ENCODE data around the gene OR6X1. TPM values are rescaled to one million over a fixed set of nuclear protein-coding genes. Genes with fewer than 3 reads are reported as not detected.

The OR6X1 gene
- total and polyA plus RNA-seq, 2 experiments from 2014 or later, result not detected

DNA sequence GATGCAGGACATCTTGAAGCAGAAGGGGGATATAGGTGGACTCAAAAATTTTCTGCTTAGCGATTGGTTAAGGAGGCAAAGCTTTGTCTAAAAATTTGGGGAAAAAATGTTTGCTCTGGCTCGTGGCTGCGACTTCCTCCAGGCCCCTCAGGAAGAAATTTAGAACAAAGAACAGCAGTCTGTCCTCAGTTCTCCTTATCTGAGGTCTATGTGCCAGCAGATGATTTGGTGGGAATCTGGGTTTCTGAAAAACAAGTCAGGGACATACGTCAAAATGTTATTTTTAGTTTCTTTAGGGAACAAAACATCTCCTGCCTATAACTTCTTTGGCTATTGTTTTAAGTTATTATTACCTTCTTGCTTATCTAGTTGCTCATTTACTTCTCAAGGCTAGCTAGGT, 43.8 kb upstream of the OR6X1 start:
- no peak overlapping the region for H3K27ac ChIP-seq
- H3K4me3 ChIP-seq, result no peak overlapping the region
- no peaks in the 10 kb centered on the region for H3K9me3 ChIP-seq (ENCODE audit: low read depth)

DNA sequence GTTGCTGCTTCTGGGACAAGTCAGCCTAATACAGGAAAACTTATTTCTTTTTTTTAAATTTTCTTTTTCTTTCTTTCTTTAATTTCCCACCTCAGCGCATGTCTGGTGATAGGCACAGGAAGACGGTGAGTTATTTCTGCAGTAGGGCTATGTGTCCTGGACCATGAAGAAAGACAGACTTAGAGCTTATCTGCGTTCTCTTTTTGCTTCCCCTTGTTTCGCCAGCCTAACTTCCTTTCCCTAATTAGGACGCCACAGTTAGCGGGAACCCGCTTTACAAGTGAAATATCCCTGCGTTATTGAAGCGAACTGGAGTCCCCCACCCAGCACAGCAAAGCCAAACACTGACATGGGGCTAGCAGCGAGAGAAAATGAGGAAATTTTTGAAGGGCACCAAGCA, 43.2 kb upstream of the OR6X1 start:
- Histone ChIP-seq H3K27ac (no peak overlapping the region), H3K36me3 (no peaks in the 10 kb centered on the region), H3K4me1 (ENCODE audit: low read depth) (no peaks in the 10 kb centered on the region), H3K4me3 (no peak overlapping the region), H3K27me3 (no peaks in the 10 kb centered on the region), H3K9me3 (ENCODE audit: low read depth) (no peaks in the 10 kb centered on the region)
- DNase-seq (ENCODE audit: low read depth in 1 of 2, low spot score in 1 of 2), result peak in 1 of 2 donors; percentile 4
- TF ChIP-seq, protein P1, sequence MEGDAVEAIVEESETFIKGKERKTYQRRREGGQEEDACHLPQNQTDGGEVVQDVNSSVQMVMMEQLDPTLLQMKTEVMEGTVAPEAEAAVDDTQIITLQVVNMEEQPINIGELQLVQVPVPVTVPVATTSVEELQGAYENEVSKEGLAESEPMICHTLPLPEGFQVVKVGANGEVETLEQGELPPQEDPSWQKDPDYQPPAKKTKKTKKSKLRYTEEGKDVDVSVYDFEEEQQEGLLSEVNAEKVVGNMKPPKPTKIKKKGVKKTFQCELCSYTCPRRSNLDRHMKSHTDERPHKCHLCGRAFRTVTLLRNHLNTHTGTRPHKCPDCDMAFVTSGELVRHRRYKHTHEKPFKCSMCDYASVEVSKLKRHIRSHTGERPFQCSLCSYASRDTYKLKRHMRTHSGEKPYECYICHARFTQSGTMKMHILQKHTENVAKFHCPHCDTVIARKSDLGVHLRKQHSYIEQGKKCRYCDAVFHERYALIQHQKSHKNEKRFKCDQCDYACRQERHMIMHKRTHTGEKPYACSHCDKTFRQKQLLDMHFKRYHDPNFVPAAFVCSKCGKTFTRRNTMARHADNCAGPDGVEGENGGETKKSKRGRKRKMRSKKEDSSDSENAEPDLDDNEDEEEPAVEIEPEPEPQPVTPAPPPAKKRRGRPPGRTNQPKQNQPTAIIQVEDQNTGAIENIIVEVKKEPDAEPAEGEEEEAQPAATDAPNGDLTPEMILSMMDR (IDR thresholded peaks at IDR 0.05; ENCODE audit: low read depth, low read length), result no peak

More for the DNA sequence above, 43.8 kb upstream of the OR6X1 start:
- TF ChIP-seq, protein P1 (IDR thresholded peaks at IDR 0.05; ENCODE audit: low read depth, low read length), result no peak
- Histone ChIP-seq H3K27me3 (no peaks in the 10 kb centered on the region), H3K36me3 (no peaks in the 10 kb centered on the region), H3K4me1 (ENCODE audit: low read depth) (no peaks in the 10 kb centered on the region)
- peak in 1 of 2 donors; percentile 39 for DNase-seq (ENCODE audit: low read depth in 1 of 2, low spot score in 1 of 2)

DNA sequence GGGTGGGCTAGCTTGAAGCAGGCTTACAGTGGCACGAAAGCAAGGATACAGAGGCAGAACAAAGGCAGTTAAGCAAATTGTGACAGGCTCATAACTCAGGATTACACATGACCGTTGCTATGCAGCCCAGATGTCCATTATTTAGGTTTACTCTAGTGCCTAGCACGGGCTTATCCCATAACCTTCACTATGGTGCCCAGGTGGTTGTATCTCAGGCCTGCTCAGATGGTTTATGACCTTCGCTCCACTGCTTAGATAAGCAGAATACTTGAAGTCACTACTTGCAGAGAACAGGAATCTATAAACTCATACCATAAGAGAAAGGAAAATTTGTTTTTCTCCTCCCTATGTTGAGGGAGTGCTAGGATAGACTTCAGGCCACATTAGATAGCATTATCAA, 42.8 kb upstream of the OR6X1 start:
- Histone ChIP-seq H3K4me3 (no peak overlapping the region), H3K27ac (no peak overlapping the region)
- TF ChIP-seq, protein P1 (IDR thresholded peaks at IDR 0.05; ENCODE audit: low read depth, low read length), result no peak

DNA sequence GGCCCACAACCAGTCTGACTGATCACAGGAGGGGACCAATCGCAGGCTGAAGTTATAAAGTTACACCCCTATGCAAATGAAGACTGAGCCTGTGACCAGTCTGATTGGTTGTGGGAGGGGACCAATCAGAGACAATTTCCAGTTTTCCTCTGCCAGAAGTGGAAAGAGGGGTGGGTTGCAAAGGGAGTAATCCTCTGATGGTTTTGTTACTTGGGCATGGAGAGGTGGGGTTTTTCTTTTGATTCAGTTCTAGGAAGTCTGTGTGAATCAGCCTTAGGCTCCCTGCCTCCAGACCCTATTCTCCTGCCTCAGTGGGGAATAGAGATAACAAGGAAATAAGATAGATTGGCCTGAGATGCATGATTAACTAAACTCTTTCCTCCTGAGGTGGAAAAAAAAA, 41.9 kb upstream of the OR6X1 start:
- no peaks in the 10 kb centered on the region for H3K36me3 ChIP-seq
- H3K27ac ChIP-seq, result no peak overlapping the region
- no peak overlapping the region for H3K4me3 ChIP-seq
- no peaks in the 10 kb centered on the region for H3K27me3 ChIP-seq
- no peaks in the 10 kb centered on the region for H3K9me3 ChIP-seq (ENCODE audit: low read depth)
- TF ChIP-seq, protein P1 (IDR thresholded peaks at IDR 0.05; ENCODE audit: low read depth, low read length), result no peak
- DNase-seq (ENCODE audit: low read depth in 1 of 2, low spot score in 1 of 2), result no peak
- H3K4me1 ChIP-seq (ENCODE audit: low read depth), result no peaks in the 10 kb centered on the region

More for the DNA sequence above, 42.8 kb upstream of the OR6X1 start:
- peak in 1 of 2 donors; percentile 7 for DNase-seq (ENCODE audit: low read depth in 1 of 2, low spot score in 1 of 2)
- H3K9me3 ChIP-seq (ENCODE audit: low read depth), result no peaks in the 10 kb centered on the region
- H3K36me3 ChIP-seq, result no peaks in the 10 kb centered on the region
- no peaks in the 10 kb centered on the region for H3K4me1 ChIP-seq (ENCODE audit: low read depth)
- no peaks in the 10 kb centered on the region for H3K27me3 ChIP-seq

DNA sequence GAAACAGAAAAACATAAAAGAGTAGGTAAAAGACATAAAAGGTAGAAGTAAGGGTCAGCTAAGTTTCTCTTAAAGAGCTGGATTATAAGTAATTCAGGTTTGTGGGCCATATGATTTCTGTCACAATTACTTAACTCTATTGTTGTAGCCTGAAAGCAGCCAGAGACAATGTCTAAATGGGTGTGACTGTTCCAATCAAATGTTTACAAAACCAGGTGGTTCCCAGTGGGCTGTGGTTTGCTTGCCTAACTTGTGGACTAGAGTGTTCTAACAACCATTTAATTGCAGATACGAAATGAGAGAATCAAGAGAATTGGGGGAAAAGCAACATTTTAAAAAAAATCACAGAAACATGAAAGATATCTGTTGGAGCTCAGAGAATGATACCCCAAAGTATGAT, 29.2 kb upstream of the OR6X1 start:
- Histone ChIP-seq H3K4me1 (ENCODE audit: low read depth) (no peaks in the 10 kb centered on the region), H3K4me3 (no peak overlapping the region), H3K36me3 (no peaks in the 10 kb centered on the region), H3K9me3 (ENCODE audit: low read depth) (no peaks in the 10 kb centered on the region), H3K27me3 (no peaks in the 10 kb centered on the region), H3K27ac (no peak overlapping the region)
- no peak for DNase-seq (ENCODE audit: low read depth in 1 of 2, low spot score in 1 of 2)
- TF ChIP-seq, protein P1 (IDR thresholded peaks at IDR 0.05; ENCODE audit: low read depth, low read length), result no peak

DNA sequence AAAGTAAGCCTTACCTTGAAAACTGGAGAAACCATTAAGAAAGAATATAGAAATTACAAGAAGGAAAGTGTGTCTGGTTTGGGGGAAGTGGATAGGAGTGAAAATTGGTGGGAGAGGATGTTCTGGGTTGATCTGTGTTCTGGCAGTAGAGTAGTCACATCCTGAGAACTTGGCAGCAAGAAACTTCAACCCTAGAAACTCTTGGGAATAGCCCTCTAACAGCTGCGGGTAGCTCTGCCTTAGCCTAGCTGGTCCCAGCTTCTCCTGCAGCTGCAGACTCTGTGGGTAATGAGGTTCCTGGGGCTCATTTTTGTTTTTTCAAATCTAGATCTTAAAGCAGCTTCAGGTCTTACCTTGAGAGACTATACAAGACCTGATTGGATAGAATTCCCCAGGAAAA, 24.2 kb upstream of the OR6X1 start:
- H3K36me3 ChIP-seq, result no peaks in the 10 kb centered on the region
- no peak overlapping the region for H3K4me3 ChIP-seq
- H3K9me3 ChIP-seq (ENCODE audit: low read depth), result no peaks in the 10 kb centered on the region
- TF ChIP-seq, protein P1 (IDR thresholded peaks at IDR 0.05; ENCODE audit: low read depth, low read length), result no peak
- H3K4me1 ChIP-seq (ENCODE audit: low read depth), result no peaks in the 10 kb centered on the region
- no peak overlapping the region for H3K27ac ChIP-seq
- no peaks in the 10 kb centered on the region for H3K27me3 ChIP-seq
- no peak for DNase-seq (ENCODE audit: low read depth in 1 of 2, low spot score in 1 of 2)

All from cardiac muscle cell (in vitro differentiated cells and primary cell).